Stomach smooth muscle (tissue), 2 donors: Measurements from ENCODE around the gene SELENOO.

ENCODE experiments used
- H3K27ac ChIP-seq: one replicate; pipeline ENCODE4 v1.7.0; 2013; ENCODE audit warnings: mild to moderate bottlenecking, low read length, inconsistent platforms
- H3K27me3 ChIP-seq, 2 donors: one replicate each; pipeline ENCODE4 v1.7.0; 2013; ENCODE audit warnings: low read length in 2 of 2; ENCODE audit not compliant: insufficient read depth in 2 of 2, control insufficient read depth in 1 of 2
- H3K36me3 ChIP-seq, 2 donors: one replicate each; pipeline ENCODE4 v1.7.0; 2013; ENCODE audit warnings: low read length in 2 of 2; ENCODE audit not compliant: control insufficient read depth in 2 of 2, insufficient read depth in 2 of 2
- H3K4me1 ChIP-seq: one replicate; pipeline ENCODE4 v1.7.0; 2013; ENCODE audit warnings: low read length; ENCODE audit not compliant: control insufficient read depth, insufficient read depth
- H3K4me3 ChIP-seq, 2 donors: one replicate each; pipeline ENCODE4 v1.7.0; 2013; ENCODE audit warnings: low read length in 2 of 2
- H3K9ac ChIP-seq, 2 donors: one replicate each; pipeline ENCODE4 v1.7.0; 2013; ENCODE audit warnings: low read length in 2 of 2, mild to moderate bottlenecking in 1 of 2
- H3K9me3 ChIP-seq, 2 donors: one replicate each; pipeline ENCODE4 v1.7.0; 2013; ENCODE audit warnings: low read length in 2 of 2; ENCODE audit not compliant: control insufficient read depth in 2 of 2
- donor health status: healthy.
- donor health status: Pancreatic carcinoma.

The SELENOO gene

DNA sequence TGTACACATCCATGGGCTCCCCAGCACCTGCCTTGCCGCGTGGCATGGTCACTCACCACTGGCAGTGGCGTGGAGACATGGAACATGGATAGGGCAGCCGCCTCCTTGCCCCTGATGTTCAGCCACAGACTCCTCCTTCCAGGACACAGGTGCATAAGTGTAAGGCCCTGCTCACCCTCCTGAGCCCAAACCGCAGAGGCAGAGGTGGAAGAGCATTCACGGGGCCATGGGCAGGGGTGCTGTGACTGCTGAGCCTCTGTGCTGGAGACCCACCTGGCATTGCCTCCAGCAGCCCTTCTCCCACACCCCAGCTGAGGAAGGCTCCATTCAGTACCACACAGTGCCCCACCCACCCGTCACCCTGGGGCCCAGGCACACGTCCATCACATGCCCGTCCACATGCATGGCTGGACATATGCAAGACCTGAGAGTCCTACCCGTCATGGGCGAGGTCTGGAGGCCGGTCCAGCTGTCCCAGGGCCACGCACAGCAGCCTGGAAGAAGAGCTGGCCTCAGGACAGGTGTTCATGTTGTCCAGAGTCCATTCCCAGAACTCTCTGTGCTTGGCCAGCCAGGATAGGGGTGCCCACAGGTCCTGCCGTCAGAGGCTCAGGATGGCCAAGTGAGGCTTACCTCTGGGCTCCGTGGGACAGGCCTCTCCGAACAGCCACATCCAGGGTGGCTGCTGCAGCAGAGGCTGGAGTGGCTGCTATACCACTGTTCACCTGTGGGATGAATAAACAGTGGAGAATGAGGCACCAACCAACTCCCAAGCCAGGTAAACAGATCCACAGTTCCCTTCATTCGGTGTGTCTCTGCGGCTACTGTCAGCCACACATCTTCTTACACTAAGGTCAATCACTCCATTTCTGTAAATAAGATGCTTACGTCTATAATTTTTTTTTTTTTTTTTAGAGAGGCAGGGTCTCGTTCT is 45.7 kb downstream of the SELENOO start:
- no peak overlapping the region for H3K27ac ChIP-seq
- H3K4me1 ChIP-seq: peaks cover 53% of the 10 kb centered on the region
- peak overlapping the region in 1 of 2 donors; percentile 97 for H3K4me3 ChIP-seq

GRCh38 chr22:50247748-50248147 is 46.9 kb downstream of the SELENOO start:
- Histone ChIP-seq H3K27me3 (no peaks in the 10 kb centered on the region), H3K4me3 (no peak overlapping the region), H3K9ac (no peak overlapping the region), H3K36me3 (peaks cover 8 to 12% of the 10 kb centered on the region in 2 donors), H3K27ac (no peak overlapping the region), H3K9me3 (no peaks in the 10 kb centered on the region), H3K4me1 (peaks cover 52% of the 10 kb centered on the region)

More for the DNA sequence above, 45.7 kb downstream of the SELENOO start:
- no peaks in the 10 kb centered on the region for H3K9me3 ChIP-seq
- peaks cover 8 to 12% of the 10 kb centered on the region in 2 donors for H3K36me3 ChIP-seq
- no peak overlapping the region for H3K9ac ChIP-seq
- no peaks in the 10 kb centered on the region for H3K27me3 ChIP-seq

- H3K27me3 ChIP-seq: no peaks in the 10 kb centered on the region
- peaks cover 51% of the 10 kb centered on the region for H3K4me1 ChIP-seq
- no peak overlapping the region for H3K27ac ChIP-seq
- H3K9ac ChIP-seq: no peak overlapping the region
- H3K36me3 ChIP-seq: peaks cover 8 to 12% of the 10 kb centered on the region in 2 donors
- H3K4me3 ChIP-seq: no peak overlapping the region
- H3K9me3 ChIP-seq: no peaks in the 10 kb centered on the region
Measured at GRCh38 chr22:50248196-50249081, 47.6 kb downstream of the SELENOO start.

DNA sequence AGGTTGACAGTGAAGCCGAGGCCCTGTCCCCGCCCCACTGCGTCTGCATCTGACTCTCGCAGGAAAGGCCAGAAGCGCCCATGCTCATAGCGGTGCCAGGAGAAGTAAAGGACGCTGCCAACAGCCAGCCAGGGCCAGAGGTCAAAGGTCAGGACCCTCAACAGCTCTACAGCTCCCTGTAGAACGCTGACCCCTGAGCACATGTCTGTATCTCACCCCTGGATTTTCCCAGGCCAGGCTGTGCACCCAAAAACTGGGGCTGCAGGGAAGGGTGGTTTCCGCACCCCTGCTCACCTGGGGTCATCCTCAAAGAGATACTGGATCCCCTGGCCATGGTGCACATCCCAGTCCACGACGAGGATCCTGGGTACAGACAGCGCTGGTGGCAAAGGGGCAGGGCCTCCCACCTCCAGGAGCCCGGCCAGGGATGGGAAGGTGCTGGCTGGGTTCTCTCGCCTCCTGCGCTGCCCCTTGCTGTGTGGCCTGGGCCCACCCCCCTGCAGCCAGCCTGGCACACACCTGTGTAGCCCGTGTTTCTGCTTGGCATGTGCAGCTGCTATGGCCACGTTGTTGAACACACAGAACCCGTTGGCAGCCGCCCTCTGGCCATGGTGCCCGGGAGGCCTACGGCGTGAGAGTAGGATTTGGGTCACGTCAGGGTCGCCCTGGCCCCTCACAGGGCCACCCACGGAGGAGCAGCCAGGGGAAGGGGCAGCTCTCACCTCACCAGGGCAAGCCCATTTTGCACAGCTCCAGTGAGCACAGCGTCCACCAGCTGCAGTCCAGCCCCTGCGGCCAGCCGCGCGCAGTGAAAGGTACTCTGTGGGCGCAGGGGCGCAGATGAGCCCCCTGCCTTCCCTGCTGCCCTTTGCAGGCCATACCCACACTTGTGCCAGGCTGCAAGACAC is 48.8 kb downstream of the SELENOO start:
- H3K9ac ChIP-seq: no peak overlapping the region
- no peaks in the 10 kb centered on the region for H3K27me3 ChIP-seq
- no peak overlapping the region for H3K27ac ChIP-seq
- peaks cover 8 to 12% of the 10 kb centered on the region in 2 donors for H3K36me3 ChIP-seq
- peaks cover 41% of the 10 kb centered on the region for H3K4me1 ChIP-seq
- peak overlapping the region in 1 of 2 donors; percentile 88 for H3K4me3 ChIP-seq
- H3K9me3 ChIP-seq: no peaks in the 10 kb centered on the region

- Histone ChIP-seq H3K4me1 (peaks cover 41% of the 10 kb centered on the region), H3K9me3 (no peaks in the 10 kb centered on the region), H3K27me3 (no peaks in the 10 kb centered on the region), H3K27ac (peak overlapping the region; percentile 58), H3K9ac (peak overlapping the region; percentile 76), H3K36me3 (peaks cover 8 to 12% of the 10 kb centered on the region in 2 donors), H3K4me3 (peak overlapping the region; percentile 72 to 88)
Measured at GRCh38 chr22:50250249-50250554, 49.4 kb downstream of the SELENOO start.

DNA sequence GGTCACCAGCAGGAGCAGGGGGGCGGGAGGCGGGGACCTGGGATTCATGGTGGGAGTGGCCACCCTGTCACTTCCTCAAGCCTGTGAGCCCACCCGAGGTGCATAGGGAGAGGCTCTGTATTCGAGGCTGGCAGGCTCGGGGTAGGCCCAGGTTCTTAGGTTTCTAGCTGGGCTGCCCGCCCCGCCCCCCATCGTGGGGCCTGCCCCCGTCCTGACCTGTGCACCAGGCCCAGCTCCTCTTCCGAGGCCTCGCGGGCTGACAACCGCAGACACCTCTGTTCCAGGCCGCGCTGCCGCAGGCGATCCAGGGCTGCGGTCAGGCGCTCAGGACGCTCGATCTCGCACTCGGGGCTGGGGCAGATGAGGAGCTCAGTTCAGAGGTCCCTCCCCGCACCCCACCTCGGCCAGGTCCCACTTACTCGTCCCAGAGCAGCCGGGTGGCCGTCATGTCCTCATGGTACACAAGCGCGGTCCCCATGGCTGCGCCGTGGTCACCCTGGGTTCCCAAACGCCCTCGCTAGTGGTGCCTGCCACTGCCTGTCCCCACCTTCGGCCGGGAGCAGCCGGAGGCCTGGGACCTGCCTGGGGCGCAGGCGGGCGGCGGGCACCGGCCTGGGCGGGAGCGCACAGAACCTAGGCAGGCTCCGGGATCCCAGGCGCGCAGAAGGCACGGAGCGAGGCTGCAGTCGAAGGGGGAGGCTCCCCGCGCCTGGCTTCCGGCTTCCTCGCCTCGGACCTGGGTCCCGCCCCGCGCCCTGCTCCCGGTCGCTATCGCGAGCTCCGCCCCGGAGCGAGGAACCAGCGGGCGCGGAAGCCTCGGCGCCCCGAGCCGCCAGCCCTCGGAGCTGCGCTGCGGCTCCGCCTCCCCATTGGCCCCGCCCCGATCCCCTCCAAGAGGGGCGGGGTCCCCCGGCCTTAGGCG is 50.0 kb downstream of the SELENOO start, which contains the start of gene HDAC10:
TSS of gene HDAC10 (minus strand) at position 711 of the 922 bp plus-strand sequence. CDS start at position 478, 233 bp downstream.
- Histone ChIP-seq H3K27ac (peak within 1 kb of the TSS; percentile 74), H3K9ac (peak within 1 kb of the TSS; percentile 76), H3K36me3 (peaks cover 8 to 12% of the 10 kb centered on the region in 2 donors), H3K27me3 (no peaks in the 10 kb centered on the region), H3K4me3 (peak within 1 kb of the TSS; percentile 72 to 88), H3K9me3 (no peaks in the 10 kb centered on the region), H3K4me1 (peaks cover 35% of the 10 kb centered on the region)

GRCh38 chr22:50251477-50252081 is 50.8 kb downstream of the SELENOO start:
- no peaks in the 10 kb centered on the region for H3K27me3 ChIP-seq
- H3K4me3 ChIP-seq: peak overlapping the region; percentile 72 to 88
- H3K36me3 ChIP-seq: peaks cover 2 to 6% of the 10 kb centered on the region in 2 donors
- no peaks in the 10 kb centered on the region for H3K9me3 ChIP-seq
- peak overlapping the region in 1 of 2 donors; percentile 42 for H3K9ac ChIP-seq
- H3K4me1 ChIP-seq: peaks cover 28% of the 10 kb centered on the region
- H3K27ac ChIP-seq: peak overlapping the region; percentile 74

- H3K36me3 ChIP-seq: peaks cover 0 to 3% of the 10 kb centered on the region in 2 donors
- H3K9me3 ChIP-seq: no peaks in the 10 kb centered on the region
- H3K4me3 ChIP-seq: peak overlapping the region in 1 of 2 donors; percentile 8
- peak overlapping the region; percentile 74 for H3K27ac ChIP-seq
- no peaks in the 10 kb centered on the region for H3K27me3 ChIP-seq
- H3K4me1 ChIP-seq: peaks cover 25% of the 10 kb centered on the region
- peak overlapping the region in 1 of 2 donors; percentile 42 for H3K9ac ChIP-seq
Measured at GRCh38 chr22:50252082-50253045, 51.6 kb downstream of the SELENOO start.
